ENCODE data around the gene SPTBN2.

GRCh38 chr11:66643745-66644437, 85.1 kb downstream of the SPTBN2 start:
- TF ChIP-seq FOXK2 (IDR thresholded peaks at IDR 0.05) (no peak), SP1 (IDR thresholded peaks at IDR 0.05) (no peak), NFRKB (IDR thresholded peaks at IDR 0.05) (no peak), HDGF (IDR thresholded peaks at IDR 0.05; ENCODE audit: borderline replicate concordance) (no peak), SUZ12 (IDR thresholded peaks at IDR 0.05) (no peak), FOXM1 (IDR thresholded peaks at IDR 0.05; ENCODE audit: borderline replicate concordance) (no peak), FOXA1 (IDR thresholded peaks at IDR 0.05) (no peak), LEF1 (IDR thresholded peaks at IDR 0.05; ENCODE audit: borderline replicate concordance) (no peak), ELF4 (IDR thresholded peaks at IDR 0.05) (no peak), BHLHE40 (IDR thresholded peaks at IDR 0.05; ENCODE audit: borderline replicate concordance) (no peak), ARNT (IDR thresholded peaks at IDR 0.05) (no peak), TARDBP (IDR thresholded peaks at IDR 0.05) (no peak), PKNOX1 (IDR thresholded peaks at IDR 0.05) (no peak), L3MBTL2 (conservative IDR thresholded peaks at IDR 0.05) (no peak)
